Measurements from ENCODE around the gene MYO10.

DNA sequence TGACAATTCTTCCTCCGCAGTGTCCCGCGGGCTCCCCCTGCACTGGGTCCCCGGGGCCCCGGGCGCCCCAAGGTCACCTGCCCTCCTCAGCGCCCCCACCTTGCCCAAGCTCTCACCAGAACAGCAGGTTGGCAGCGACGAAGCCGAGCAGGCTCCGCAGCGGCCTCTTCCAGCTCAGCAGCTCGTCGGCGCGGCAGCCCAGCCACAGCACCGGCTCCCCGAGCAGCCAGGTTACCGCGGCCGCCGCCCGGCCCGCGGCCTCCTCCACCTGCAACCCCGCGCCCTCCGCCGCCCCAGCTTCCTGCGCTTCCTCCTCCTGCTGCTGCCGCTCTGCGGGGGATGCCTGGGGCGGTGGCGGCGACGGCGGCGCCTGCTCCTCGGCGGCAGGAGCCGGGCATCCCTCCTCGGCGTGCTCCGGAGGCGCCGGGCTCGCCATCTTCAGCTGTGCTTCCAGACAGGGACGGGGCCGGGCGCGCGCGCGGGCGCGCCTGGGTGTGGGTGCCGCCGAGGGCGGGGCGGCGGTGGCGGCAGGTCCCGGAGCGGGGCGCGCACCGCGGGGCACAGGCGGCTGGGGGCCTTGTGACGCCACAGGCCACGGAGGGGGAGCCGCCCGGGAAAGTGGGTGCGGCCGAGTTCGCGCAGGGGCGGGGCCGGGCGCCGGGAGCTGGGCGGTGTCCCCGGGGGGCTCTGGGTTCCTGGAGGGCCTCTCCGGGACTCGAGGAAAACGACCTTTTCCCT is 319.4 kb downstream of the MYO10 start, which contains the start of gene RETREG1:
- TF ChIP-seq POLR2A (IDR thresholded peaks at IDR 0.05) = no peak
- TF ChIP-seq, protein P1, sequence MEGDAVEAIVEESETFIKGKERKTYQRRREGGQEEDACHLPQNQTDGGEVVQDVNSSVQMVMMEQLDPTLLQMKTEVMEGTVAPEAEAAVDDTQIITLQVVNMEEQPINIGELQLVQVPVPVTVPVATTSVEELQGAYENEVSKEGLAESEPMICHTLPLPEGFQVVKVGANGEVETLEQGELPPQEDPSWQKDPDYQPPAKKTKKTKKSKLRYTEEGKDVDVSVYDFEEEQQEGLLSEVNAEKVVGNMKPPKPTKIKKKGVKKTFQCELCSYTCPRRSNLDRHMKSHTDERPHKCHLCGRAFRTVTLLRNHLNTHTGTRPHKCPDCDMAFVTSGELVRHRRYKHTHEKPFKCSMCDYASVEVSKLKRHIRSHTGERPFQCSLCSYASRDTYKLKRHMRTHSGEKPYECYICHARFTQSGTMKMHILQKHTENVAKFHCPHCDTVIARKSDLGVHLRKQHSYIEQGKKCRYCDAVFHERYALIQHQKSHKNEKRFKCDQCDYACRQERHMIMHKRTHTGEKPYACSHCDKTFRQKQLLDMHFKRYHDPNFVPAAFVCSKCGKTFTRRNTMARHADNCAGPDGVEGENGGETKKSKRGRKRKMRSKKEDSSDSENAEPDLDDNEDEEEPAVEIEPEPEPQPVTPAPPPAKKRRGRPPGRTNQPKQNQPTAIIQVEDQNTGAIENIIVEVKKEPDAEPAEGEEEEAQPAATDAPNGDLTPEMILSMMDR (IDR thresholded peaks at IDR 0.05) = no peak

Measured in breast epithelium (tissue), 3 donors.